Neuronal stem cell (in vitro differentiated cells): ENCODE measurements around the gene KRT78.

ENCODE experiments used
- DNase-seq: peaks from one replicate; pipeline ENCODE4 v3.0.0-alpha.2; 2013; ENCODE audit warnings: low spot score
- H2AFZ ChIP-seq: one replicate; pipeline ENCODE4 v1.6.1; 2013; ENCODE audit warnings: mild to moderate bottlenecking, low read length, inconsistent platforms
- H2AK5ac ChIP-seq: 2 replicates; pipeline ENCODE4 v1.6.1; 2013; ENCODE audit warnings: low read depth, mild to moderate bottlenecking, inconsistent platforms, low read length, moderate library complexity, mixed read lengths
- H2BK120ac ChIP-seq: 2 replicates; pipeline ENCODE4 v1.6.1; 2013; ENCODE audit warnings: low read depth, mild to moderate bottlenecking, inconsistent platforms, low read length, moderate library complexity, mixed read lengths
- H2BK12ac ChIP-seq: one replicate; pipeline ENCODE4 v1.6.1; 2013; ENCODE audit warnings: low read length, inconsistent platforms
- H2BK15ac ChIP-seq: 2 replicates; pipeline ENCODE4 v1.6.1; 2013; ENCODE audit warnings: mild to moderate bottlenecking, low read length, inconsistent platforms, mixed read lengths
- H2BK5ac ChIP-seq: one replicate; pipeline ENCODE4 v1.6.1; 2013; ENCODE audit warnings: inconsistent platforms, mild to moderate bottlenecking, low read length, moderate library complexity
- H3K14ac ChIP-seq: one replicate; pipeline ENCODE4 v1.6.1; 2013; ENCODE audit warnings: low read length, inconsistent platforms
- H3K18ac ChIP-seq: 2 replicates; pipeline ENCODE4 v1.6.1; 2013; ENCODE audit warnings: low read length, inconsistent platforms
- H3K23ac ChIP-seq: 2 replicates; pipeline ENCODE4 v1.6.1; 2013; ENCODE audit warnings: low read depth, mild to moderate bottlenecking, mixed read lengths, low read length, inconsistent platforms; ENCODE audit not compliant: poor library complexity
- H3K27ac ChIP-seq: replicated peaks from 3 replicates; pipeline ENCODE4 v1.5.1; 2013; ENCODE audit warnings: low read length, inconsistent platforms
- H3K27me3 ChIP-seq, 3 experiments: 2 replicates each; pipeline ENCODE4 v1.6.1; 2013; ENCODE audit warnings: low read length in 3 of 3, mild to moderate bottlenecking in 2 of 3, inconsistent platforms in 1 of 3, low read depth in 1 of 3, mixed read lengths in 1 of 3, moderate library complexity in 1 of 3; ENCODE audit not compliant: control insufficient read depth in 3 of 3, insufficient read depth in 3 of 3
- H3K36me3 ChIP-seq, 2 donors: replicated peaks in 1 of 2; 2 replicates each; pipeline ENCODE4 v1.6.1; 2013; ENCODE audit warnings: low read length in 2 of 2; ENCODE audit not compliant: control insufficient read depth in 2 of 2, insufficient read depth in 2 of 2
- H3K4ac ChIP-seq: 2 replicates; pipeline ENCODE4 v1.6.1; 2013; ENCODE audit warnings: inconsistent platforms, mild to moderate bottlenecking, low read length, moderate library complexity
- H3K4me1 ChIP-seq, 2 donors: 1 replicate in 1 of 2; 2 replicates in 1 of 2; pipeline ENCODE4 v1.6.1; 2013; ENCODE audit warnings: low read length in 2 of 2, low read depth in 1 of 2; ENCODE audit not compliant: control insufficient read depth in 2 of 2, insufficient read depth in 1 of 2
- H3K4me2 ChIP-seq: one replicate; pipeline ENCODE4 v1.6.1; 2013; ENCODE audit warnings: mild to moderate bottlenecking, low read length, inconsistent platforms; ENCODE audit not compliant: insufficient read depth, poor library complexity, severe bottlenecking
- H3K4me3 ChIP-seq, 2 donors: 2 replicates each; pipeline ENCODE4 v1.5.1; 2013; ENCODE audit warnings: low read length in 2 of 2, mild to moderate bottlenecking in 2 of 2, inconsistent platforms in 1 of 2, moderate library complexity in 1 of 2
- H3K79me1 ChIP-seq: one replicate; pipeline ENCODE4 v1.6.1; 2013; ENCODE audit warnings: low read depth, mild to moderate bottlenecking, inconsistent platforms, low read length, moderate library complexity
- H3K9ac ChIP-seq: one replicate; pipeline ENCODE4 v1.6.1; 2013; ENCODE audit warnings: mild to moderate bottlenecking, low read depth, low read length, inconsistent platforms; ENCODE audit not compliant: poor library complexity
- H3K9me3 ChIP-seq, 2 donors: replicated peaks in 1 of 2; 2 replicates each; pipeline versions ENCODE3 to v1.6.1; 2013; ENCODE audit warnings: low read length in 2 of 2, mild to moderate bottlenecking in 2 of 2, inconsistent platforms in 1 of 2, low read depth in 1 of 2, mixed read lengths in 1 of 2, moderate library complexity in 1 of 2; ENCODE audit not compliant: control insufficient read depth in 2 of 2, insufficient read depth in 1 of 2
- H4K8ac ChIP-seq: one replicate; pipeline ENCODE4 v1.6.1; 2013; ENCODE audit warnings: low read depth, mild to moderate bottlenecking, inconsistent platforms, low read length, moderate library complexity
- H4K91ac ChIP-seq: one replicate; pipeline ENCODE4 v1.6.1; 2013; ENCODE audit warnings: low read length, low read depth, mild to moderate bottlenecking, inconsistent platforms; ENCODE audit not compliant: poor library complexity
- WGBS, 2 donors: extraction: QIAGEN DNeasy Blood & Tissue Kit; methylation state at CpG; one replicate each; pipeline ENCODE4 v1.1.7; 2013; ENCODE audit warnings: missing lambda C conversion rate in 2 of 2, mixed read lengths in 1 of 2; ENCODE audit not compliant: insufficient read length in 2 of 2, insufficient replicate concordance in 1 of 2; ENCODE audit errors: extremely low coverage in 2 of 2; 5-methylcytosine and 5-hydroxymethylcytosine counted together

KRT78 gene

GRCh38 chr12:52847335-52848102 lies 1.3 kb downstream of the KRT78 start:
- H4K8ac ChIP-seq = no peak overlapping the region
- peak overlapping the region; percentile 50 for H3K23ac ChIP-seq
- DNase-seq = no peak
- no peak overlapping the region for H3K14ac ChIP-seq
- WGBS, 2 donors = no CpG with 5 or more reads among the region's 12 CpGs
- H3K79me1 ChIP-seq = peaks cover 2% of the 10 kb centered on the region
- no peaks in the 10 kb centered on the region for H3K9me3 ChIP-seq
- H3K4me1 ChIP-seq = peaks cover 0 to 7% of the 10 kb centered on the region in 2 donors
- no peak overlapping the region for H2BK5ac ChIP-seq
- H3K27ac ChIP-seq = no peak overlapping the region
- no peak overlapping the region for H2BK120ac ChIP-seq
- no peak overlapping the region for H3K18ac ChIP-seq
- H3K4me2 ChIP-seq = no peak overlapping the region
- H4K91ac ChIP-seq = no peak overlapping the region
- H2AFZ ChIP-seq = no peak overlapping the region
- no peak overlapping the region for H2BK12ac ChIP-seq
- H3K36me3 ChIP-seq = no peaks in the 10 kb centered on the region
- no peak overlapping the region for H2BK15ac ChIP-seq
- H2AK5ac ChIP-seq = no peak overlapping the region
- peaks cover 0 to 5% (median 0%) of the 10 kb centered on the region in 3 experiments for H3K27me3 ChIP-seq
- no peak overlapping the region for H3K4me3 ChIP-seq
- H3K9ac ChIP-seq = no peak overlapping the region
- H3K4ac ChIP-seq = no peak overlapping the region

- Histone ChIP-seq H2BK5ac (no peak overlapping the region), H3K36me3 (no peaks in the 10 kb centered on the region), H3K4me3 (no peak overlapping the region), H3K27me3 (peaks cover 0 to 5% (median 0%) of the 10 kb centered on the region in 3 experiments), H2AFZ (no peak overlapping the region), H3K79me1 (peaks cover 2% of the 10 kb centered on the region), H3K9ac (no peak overlapping the region), H3K4ac (no peak overlapping the region), H2BK15ac (no peak overlapping the region), H3K4me2 (no peak overlapping the region), H3K27ac (no peak overlapping the region), H3K14ac (no peak overlapping the region), H2BK120ac (no peak overlapping the region), H4K91ac (no peak overlapping the region), H4K8ac (no peak overlapping the region), H2AK5ac (no peak overlapping the region), H3K18ac (no peak overlapping the region), H3K23ac (no peak overlapping the region), H3K9me3 (no peaks in the 10 kb centered on the region), H2BK12ac (no peak overlapping the region), H3K4me1 (peaks cover 0 to 7% of the 10 kb centered on the region in 2 donors)
- no peak for DNase-seq
- WGBS, 2 donors = no CpG with 5 or more reads among the region's 8 CpGs
These were observed 2.3 kb downstream of the KRT78 start for GRCh38 chr12:52846356-52846970.

- H3K27me3 ChIP-seq = peaks cover 0 to 5% (median 0%) of the 10 kb centered on the region in 3 experiments
- no peak overlapping the region for H2AK5ac ChIP-seq
- no CpG with 5 or more reads among the region's 1 CpG for whole genome bisulfite sequencing, 2 donors
- H2AFZ ChIP-seq = no peak overlapping the region
- H3K4me2 ChIP-seq = no peak overlapping the region
- H3K4ac ChIP-seq = no peak overlapping the region
- no peak overlapping the region for H2BK120ac ChIP-seq
- no peak overlapping the region for H2BK5ac ChIP-seq
- DNase-seq = no peak
- no peak overlapping the region for H4K8ac ChIP-seq
- peaks cover 0 to 6% of the 10 kb centered on the region in 2 donors for H3K4me1 ChIP-seq
- H4K91ac ChIP-seq = no peak overlapping the region
- H3K23ac ChIP-seq = no peak overlapping the region
- H3K27ac ChIP-seq = no peak overlapping the region
- no peak overlapping the region for H2BK12ac ChIP-seq
- no peak overlapping the region for H2BK15ac ChIP-seq
- H3K36me3 ChIP-seq = no peaks in the 10 kb centered on the region
- no peak overlapping the region for H3K14ac ChIP-seq
- H3K9ac ChIP-seq = no peak overlapping the region
- H3K9me3 ChIP-seq = no peaks in the 10 kb centered on the region
- no peak overlapping the region for H3K4me3 ChIP-seq
- peaks cover 2% of the 10 kb centered on the region for H3K79me1 ChIP-seq
- H3K18ac ChIP-seq = no peak overlapping the region
These were observed 2.8 kb downstream of the KRT78 start for GRCh38 chr12:52845946-52846345.

GRCh38 chr12:52844386-52844785 lies 4.4 kb downstream of the KRT78 start:
- no peaks in the 10 kb centered on the region for H3K27me3 ChIP-seq
- H2AFZ ChIP-seq = no peak overlapping the region
- no peak overlapping the region for H3K4me2 ChIP-seq
- H2BK15ac ChIP-seq = no peak overlapping the region
- no peak overlapping the region for H3K27ac ChIP-seq
- no peak overlapping the region for H3K14ac ChIP-seq
- H2AK5ac ChIP-seq = peak overlapping the region; percentile 95
- H3K4me1 ChIP-seq = peaks cover 0 to 7% of the 10 kb centered on the region in 2 donors
- no peaks in the 10 kb centered on the region for H3K36me3 ChIP-seq
- H4K8ac ChIP-seq = peak overlapping the region; percentile 25
- no peak overlapping the region for H2BK12ac ChIP-seq
- H3K4me3 ChIP-seq = no peak overlapping the region
- no peak overlapping the region for H4K91ac ChIP-seq
- H3K23ac ChIP-seq = peak overlapping the region; percentile 50
- no peak overlapping the region for H3K4ac ChIP-seq
- peak overlapping the region; percentile 58 for H2BK120ac ChIP-seq
- peak overlapping the region; percentile 79 for H2BK5ac ChIP-seq
- peak overlapping the region; percentile 12 for H3K9ac ChIP-seq
- no CpG with 5 or more reads among the region's 11 CpGs for WGBS, 2 donors
- peaks cover 0 to 2% of the 10 kb centered on the region in 2 donors for H3K9me3 ChIP-seq
- H3K79me1 ChIP-seq = peaks cover 2% of the 10 kb centered on the region
- H3K18ac ChIP-seq = peak overlapping the region; percentile 42
- DNase-seq = no peak
